ENCODE measurements around the gene SCN5A. TPM values are rescaled to one million over a fixed set of nuclear protein-coding genes. Genes with fewer than 3 reads are reported as not detected.
"Not testable (repeated sequence)": the region's sequence is repeated elsewhere in the genome, so short reads cannot be mapped to it uniquely, and the experiment has no call there.

SCN5A gene
- total RNA-seq, 1 donor from 2014 or later: 163 TPM

DNA sequence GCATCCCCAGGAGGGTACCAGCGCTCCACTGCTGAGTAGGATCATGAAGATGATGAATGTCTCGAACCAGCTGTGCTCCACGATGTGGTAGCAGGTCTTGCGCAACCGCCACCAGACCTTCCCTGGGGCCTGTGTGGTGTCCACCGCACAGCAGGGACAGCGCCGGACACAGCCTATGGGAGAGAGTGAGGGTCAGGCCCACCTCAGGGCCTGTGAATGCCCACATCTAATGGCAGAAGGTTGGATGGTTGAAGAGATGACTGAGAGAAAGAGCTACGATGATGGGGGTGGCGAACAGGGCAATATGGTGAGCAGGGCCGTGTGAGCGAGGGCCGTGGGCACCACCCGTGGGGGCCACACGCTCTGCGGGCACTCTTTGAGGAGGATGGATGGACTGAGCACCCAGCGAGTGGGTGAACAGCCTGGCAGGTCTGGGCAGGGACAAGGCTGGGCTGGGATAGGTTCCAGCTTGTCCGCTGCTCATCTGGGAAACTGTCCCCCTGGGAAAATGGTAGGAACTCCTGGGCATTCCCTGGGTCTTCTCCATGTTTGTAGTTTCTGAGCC is 74.1 kb downstream of the SCN5A start:
- intact Hi-C loops (cut with DNase I): no loop called here
- no peak for DNase-seq (ENCODE audit: missing footprints)
- ATAC-seq: no peak

DNA sequence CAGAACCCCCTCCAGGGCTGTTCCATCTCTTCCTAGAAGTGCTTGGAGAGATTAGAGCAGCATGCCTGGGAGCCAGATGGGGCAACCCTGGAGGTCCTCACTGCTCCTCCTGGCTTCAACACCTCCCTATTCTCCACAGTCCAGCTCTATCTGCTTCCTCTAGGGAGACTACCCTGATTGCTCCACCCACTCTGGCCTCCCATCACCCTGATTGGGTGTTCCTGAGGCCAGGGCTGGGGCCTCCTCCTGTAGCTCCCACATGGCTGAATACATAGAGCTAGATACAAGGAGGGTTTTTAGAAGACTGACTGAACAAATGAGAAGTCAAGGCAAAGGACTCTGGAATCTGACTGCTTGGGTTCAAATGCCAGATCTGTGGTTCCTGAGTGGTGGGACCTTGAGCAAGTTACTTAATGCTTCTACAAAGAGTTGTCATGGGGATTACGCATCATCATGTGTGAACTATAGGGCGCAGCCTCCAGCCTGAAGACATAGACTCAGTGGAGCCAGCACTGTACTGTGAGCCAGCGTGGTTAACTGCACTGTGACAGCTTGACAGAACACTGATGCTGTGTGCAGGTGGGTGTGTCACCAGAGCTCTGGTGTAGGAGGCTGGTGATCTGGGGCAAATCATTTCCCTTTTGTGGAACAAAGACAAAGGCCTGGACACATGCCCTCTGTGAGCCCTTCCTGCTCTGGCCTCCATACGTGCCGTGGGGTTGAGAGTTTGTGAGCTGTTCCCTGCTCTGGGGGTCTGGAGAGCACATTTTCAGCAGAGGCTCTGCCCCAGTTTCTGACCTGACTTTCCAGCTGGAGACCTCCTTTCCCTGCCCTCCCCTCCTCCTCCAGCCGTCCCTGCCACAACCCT is 74.8 kb downstream of the SCN5A start:
- intact Hi-C loops (cut with DNase I): no loop called here
- ATAC-seq: no peak
- DNase-seq (ENCODE audit: missing footprints): no peak

- ATAC-seq: no peak
- intact Hi-C loops (cut with DNase I): no loop called here
Observed at GRCh38 chr3:38573556-38573955, 75.9 kb downstream of the SCN5A start.

GRCh38 chr3:38573111-38573510 is 76.4 kb downstream of the SCN5A start:
- no peak for ATAC-seq
- DNase-seq (ENCODE audit: missing footprints): no peak
- intact Hi-C loops (cut with DNase I): no loop called here

More at GRCh38 chr3:38573556-38573955, 75.9 kb downstream of the SCN5A start:
- DNase-seq (ENCODE audit: missing footprints): peak; percentile 35

GRCh38 chr3:38567498-38567897 is 82.0 kb downstream of the SCN5A start:
- DNase-seq (ENCODE audit: missing footprints) (no peak), ATAC-seq (no peak)
- intact Hi-C loops (cut with DNase I): no loop called here

GRCh38 chr3:38566794-38567193 is 82.7 kb downstream of the SCN5A start:
- ATAC-seq; intact Hi-C loops (cut with DNase I): not testable (repeated sequence)
- peak; percentile 57 for DNase-seq (ENCODE audit: missing footprints)

- DNase-seq (ENCODE audit: missing footprints) (peak; percentile 23), ATAC-seq (no peak)
- intact Hi-C loops (cut with DNase I): no loop called here
Observed at GRCh38 chr3:38566215-38566528, 83.3 kb downstream of the SCN5A start.

GRCh38 chr3:38565339-38566214 is 83.9 kb downstream of the SCN5A start:
- ATAC-seq (no peak), DNase-seq (ENCODE audit: missing footprints) (peak; percentile 45)
- intact Hi-C loops (cut with DNase I): no loop called here

- intact Hi-C loops (cut with DNase I): no loop called here
- peak; percentile 33 for DNase-seq (ENCODE audit: missing footprints)
- ATAC-seq: no peak
Observed at GRCh38 chr3:38564631-38565338, 84.7 kb downstream of the SCN5A start.

- intact Hi-C loops (cut with DNase I): no loop called here
- ATAC-seq (no peak), DNase-seq (ENCODE audit: missing footprints) (no peak)
Observed at GRCh38 chr3:38563886-38564270, 85.6 kb downstream of the SCN5A start.

DNA sequence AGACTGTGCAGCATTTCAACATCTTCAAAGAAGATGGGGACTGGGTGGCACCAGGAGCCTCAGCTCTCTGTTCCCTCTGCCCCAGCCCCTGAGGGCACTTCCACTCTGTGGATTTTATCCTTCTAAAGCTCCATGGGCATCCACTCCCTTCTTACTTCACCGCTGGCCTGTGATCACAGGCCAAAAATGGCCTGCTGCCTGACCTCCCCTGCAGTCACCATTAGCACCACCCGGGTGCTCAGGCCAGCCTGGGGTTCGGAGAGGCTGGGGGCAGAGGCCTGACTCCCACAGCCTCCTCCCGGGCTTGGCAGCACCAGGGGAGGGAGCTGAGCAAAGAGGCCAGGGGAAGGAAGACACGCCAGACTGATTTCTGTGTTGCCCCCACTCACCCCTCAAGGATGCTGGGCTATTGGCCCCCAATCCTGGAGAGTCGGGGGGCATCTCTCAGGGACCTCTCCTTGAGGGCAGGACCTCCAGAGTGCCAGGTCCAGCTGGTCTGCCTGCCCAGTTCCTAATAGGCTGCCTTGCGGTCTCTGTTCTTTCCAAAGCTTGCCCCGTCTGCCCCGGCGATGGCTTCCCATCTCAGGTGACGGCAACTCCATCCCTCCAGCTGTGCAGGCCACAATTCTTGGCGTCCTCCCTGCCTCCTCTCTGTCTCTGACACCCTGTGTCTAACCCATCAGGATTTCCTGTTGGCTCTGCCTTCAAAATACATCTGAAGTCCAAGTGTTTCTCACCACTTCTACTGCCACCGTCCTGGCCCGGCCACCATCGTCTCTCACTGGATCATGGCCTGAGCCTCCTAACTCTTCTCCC is 86.2 kb downstream of the SCN5A start:
- intact Hi-C loops (cut with DNase I): no loop called here
- peak; percentile 30 for DNase-seq (ENCODE audit: missing footprints)
- ATAC-seq: no peak

DNA sequence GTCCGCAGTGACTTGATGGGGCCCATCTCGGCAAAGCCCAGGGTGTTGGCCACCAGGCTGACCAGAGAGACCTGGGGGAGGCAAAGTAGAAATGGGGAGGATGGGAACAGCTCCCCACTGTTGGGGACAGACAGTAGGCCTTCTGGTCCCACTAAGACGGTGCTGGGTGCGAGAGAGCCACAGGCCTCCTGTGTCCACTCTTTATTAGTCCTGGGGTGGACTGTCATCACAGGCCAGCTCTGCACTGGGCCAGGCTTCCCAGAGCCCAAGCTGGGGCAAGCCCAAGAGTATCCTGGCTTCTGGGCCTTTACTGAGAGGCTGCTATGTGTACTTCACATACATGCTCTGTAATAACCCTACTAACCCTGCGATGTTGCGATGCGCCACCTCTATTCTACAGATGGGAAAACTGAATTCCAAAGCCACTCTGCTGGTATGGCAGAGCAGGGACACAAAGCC is 87.0 kb downstream of the SCN5A start:
- intact Hi-C loops (cut with DNase I): no loop called here
- DNase-seq (ENCODE audit: missing footprints): peak; percentile 50
- no peak for ATAC-seq

DNA sequence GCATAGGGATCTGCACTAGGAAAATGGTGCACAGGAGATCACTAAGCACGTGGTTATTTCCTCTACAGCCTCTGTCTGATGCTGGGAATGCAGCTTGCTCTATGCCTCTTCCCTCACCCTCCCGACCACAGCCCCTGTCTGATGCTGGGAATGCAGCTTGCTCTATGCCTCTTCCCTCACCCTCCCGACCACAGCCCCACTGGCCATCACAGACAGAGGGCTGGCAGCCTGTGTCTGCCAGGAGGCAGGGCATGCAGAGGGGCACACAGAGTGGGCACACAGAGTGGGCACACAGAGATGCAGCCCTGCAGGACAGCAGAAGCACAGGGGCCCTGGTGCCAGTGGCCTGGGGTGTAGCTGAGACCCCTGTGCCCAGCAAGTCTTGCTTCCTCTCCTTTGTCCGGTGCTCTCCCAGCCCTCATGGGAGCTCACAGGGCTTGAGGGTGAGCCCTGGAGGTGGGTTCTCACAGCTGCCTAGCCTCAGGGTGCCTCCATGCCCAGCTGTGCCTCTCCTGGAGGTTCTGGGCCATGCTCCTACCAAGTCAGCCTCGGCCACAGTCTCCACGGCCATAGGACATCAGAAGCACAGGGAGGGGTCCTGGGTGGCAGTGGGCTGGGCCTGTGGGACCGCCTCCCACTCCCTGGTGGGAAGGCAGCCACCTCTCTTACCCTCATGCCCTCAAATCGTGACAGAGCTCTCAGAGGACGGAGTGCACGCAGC is 87.6 kb downstream of the SCN5A start:
- no peak for DNase-seq (ENCODE audit: missing footprints)
- intact Hi-C loops (cut with DNase I): no loop called here
- ATAC-seq: no peak

- intact Hi-C loops (cut with DNase I): no loop called here
- ATAC-seq: no peak
- DNase-seq (ENCODE audit: missing footprints): peak; percentile 42
Observed at GRCh38 chr3:38560996-38561717, 88.3 kb downstream of the SCN5A start.

DNA sequence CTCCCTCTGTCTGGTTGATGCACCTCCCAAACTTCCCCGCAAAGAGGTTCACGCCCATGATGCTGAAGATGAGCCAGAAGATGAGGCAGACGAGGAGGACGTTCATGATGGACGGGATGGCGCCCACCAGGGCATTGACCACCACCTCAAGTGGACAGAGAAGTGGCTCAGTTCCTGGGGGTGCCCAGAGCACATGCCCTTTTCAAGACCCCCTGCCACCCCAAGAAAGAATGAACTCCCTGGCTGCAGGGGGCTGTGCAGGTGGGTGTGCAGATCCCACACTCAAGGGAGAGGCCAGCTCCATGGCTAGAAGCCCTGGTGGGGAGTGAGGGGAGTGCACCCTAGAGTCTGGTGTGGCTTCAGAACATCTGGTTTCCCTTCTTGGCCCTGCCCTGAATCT is 89.2 kb downstream of the SCN5A start:
- peak; percentile 45 for DNase-seq (ENCODE audit: missing footprints)

GRCh38 chr3:38558864-38559263 is 90.6 kb downstream of the SCN5A start:
- intact Hi-C loops (cut with DNase I): no loop called here
- ATAC-seq: no peak
- no peak for DNase-seq (ENCODE audit: missing footprints)

More for the DNA sequence above, 89.2 kb downstream of the SCN5A start:
- intact Hi-C loops (cut with DNase I): no loop called here
- no peak for ATAC-seq

Measured in Right ventricle myocardium inferior (tissue), 1 donor.